Panc1 (cell line): ENCODE data around the gene RIMS1. TPM values are rescaled to one million over a fixed set of nuclear protein-coding genes. Genes with fewer than 3 reads are reported as not detected.

Experiments
- ATAC-seq: fragments of 200-7000 bp; cut with Tn5 transposase; 2 replicates; pipeline ENCODE4 v1.9.1; 2020; ENCODE audit warnings: mild to moderate bottlenecking, moderate library complexity
- BruUV-seq: library from RNA; stranded (reverse); fragments of 400-500 nt; replicated peaks from 2 replicates; lab custom pipeline; 2021; lab: Mats Ljungman, UMichigan
- CTCF ChIA-PET: fragments of 300-600 bp; sonication (Branson Sonifier 250); formaldehyde crosslinking; loops from one replicate; lab custom pipeline; 2022; ENCODE audit warnings: antibody characterized with exemption; lab: Charles Lee
- POLR2A ChIA-PET: fragments of 300-600 bp; sonication (Branson Sonifier 250); formaldehyde crosslinking; loops from one replicate; lab custom pipeline; 2022; ENCODE audit warnings: antibody characterized with exemption; lab: Charles Lee
- DNase-seq: peaks from one replicate; pipeline ENCODE4 v3.0.0-alpha.2; 2010; ENCODE audit warnings: low read depth, low spot score
- H3K27ac ChIP-seq: 2 replicates; pipeline ENCODE4 v1.5.1; 2011; ENCODE audit warnings: mild to moderate bottlenecking, low read length, inconsistent platforms
- H3K27me3 ChIP-seq: fragments of 200-500 bp; sonication (Bioruptor generic); 2 replicates; pipeline ENCODE4 v1.6.0; 2014; ENCODE audit warnings: low read length, inconsistent platforms; ENCODE audit not compliant: control insufficient read depth, insufficient read depth
- H3K36me3 ChIP-seq: fragments of 200-500 bp; sonication (Bioruptor generic); 2 replicates; pipeline ENCODE4 v1.5.1; 2014; ENCODE audit warnings: inconsistent platforms, mild to moderate bottlenecking, low read length, moderate library complexity; ENCODE audit not compliant: control insufficient read depth, insufficient read depth
- H3K4me1 ChIP-seq: 2 replicates; pipeline ENCODE4 v1.5.1; 2011; ENCODE audit warnings: inconsistent platforms, mild to moderate bottlenecking, low read length, moderate library complexity; ENCODE audit not compliant: control insufficient read depth, insufficient read depth
- H3K4me3 ChIP-seq, 2 experiments: 2 replicates each; pipeline ENCODE4 v1.5.1; 2011 to 2012; ENCODE audit warnings: low read depth in 2 of 2, low read length in 2 of 2, mild to moderate bottlenecking in 2 of 2, inconsistent platforms in 1 of 2, moderate library complexity in 1 of 2
- H3K9me3 ChIP-seq: fragments of 200-500 bp; sonication (Bioruptor generic); 2 replicates; pipeline ENCODE4 v1.5.1; 2014; ENCODE audit warnings: low read depth, mild to moderate bottlenecking, inconsistent platforms, low read length, moderate library complexity; ENCODE audit not compliant: control insufficient read depth, insufficient read depth
- CTCF ChIP-seq: fragments of 450-650 bp; IDR thresholded peaks from 2 replicates; pipeline ENCODE4 v1.5.1; 2017; ENCODE audit warnings: mild to moderate bottlenecking
- POLR2AphosphoS5 ChIP-seq: IDR thresholded peaks from 2 replicates; pipeline ENCODE4 v1.6.1; 2012; ENCODE audit warnings: mild to moderate bottlenecking, low read depth, low read length, moderate library complexity
- REST ChIP-seq, 2 experiments: IDR thresholded peaks; 2 replicates each; pipeline ENCODE4 v1.6.1; 2011 to 2012; ENCODE audit warnings: low read depth in 2 of 2, control low read depth in 1 of 2, low read length in 1 of 2, mild to moderate bottlenecking in 1 of 2, moderate library complexity in 1 of 2; ENCODE audit not compliant: insufficient read depth in 1 of 2
- SIN3A ChIP-seq: IDR thresholded peaks from 2 replicates; pipeline ENCODE4 v1.6.1; 2012; ENCODE audit warnings: low read depth, mild to moderate bottlenecking, low read length, moderate library complexity, borderline replicate concordance; ENCODE audit not compliant: insufficient read depth
- TCF7L2 ChIP-seq: IDR thresholded peaks from 2 replicates; pipeline ENCODE4 v1.6.1; 2011; ENCODE audit warnings: mild to moderate bottlenecking, low read depth, low read length, inconsistent platforms
- in situ Hi-C: cut with HindIII; loops from 2 replicates; pipeline ENCODE4 v1.10.0; 2016; ENCODE audit warnings: low sequenced_read_pairs, low pct_unique_long_range_greater_than_20kb
- intact Hi-C: fragments of 100-400 bp; cut with micrococcal nuclease; formaldehyde crosslinking; loops from one replicate; pipeline ENCODE4 v1.10.0; 2022; ENCODE audit not compliant: unreplicated experiment
- total RNA-seq: library from RNA; stranded (reverse); gene quantifications from one replicate; pipeline ENCODE4 v1.2.1, GENCODE V29; 2021; ENCODE audit not compliant: unreplicated experiment

RIMS1 gene
- total RNA-seq, 1 experiment from 2014 or later, result 0.18 TPM

GRCh38 chr6:72248621-72249020 is 362.3 kb downstream of the RIMS1 start:
- Histone ChIP-seq H3K4me3 (no peak overlapping the region), H3K4me1 (no peaks in the 10 kb centered on the region), H3K36me3 (no peaks in the 10 kb centered on the region), H3K27me3 (no peaks in the 10 kb centered on the region), H3K27ac (no peak overlapping the region), H3K9me3 (no peaks in the 10 kb centered on the region)
- ChIA-PET CTCF (no interaction called here), POLR2A (no interaction called here)
- BruUV-seq, result no TSS peak
- intact Hi-C loops (no loop called here), in situ Hi-C loops (no loop called here)
- ATAC-seq (no peak), DNase-seq (no peak)
- TF ChIP-seq POLR2AphosphoS5 (no peak), CTCF (no peak), SIN3A (no peak), TCF7L2 (no peak), REST (IDR thresholded peaks at IDR 0.05; ENCODE audit: insufficient read depth in 1 of 2, low read depth in 2 of 2, low read length in 1 of 2) (no peak)

- CTCF ChIA-PET, result no interaction called here
- TF ChIP-seq SIN3A (no peak), REST (IDR thresholded peaks at IDR 0.05; ENCODE audit: insufficient read depth in 1 of 2, low read depth in 2 of 2, low read length in 1 of 2) (no peak), TCF7L2 (no peak), CTCF (no peak), POLR2AphosphoS5 (no peak)
- H3K27ac ChIP-seq, result no peak overlapping the region
- intact Hi-C loops (no loop called here), in situ Hi-C loops (no loop called here)
- no peaks in the 10 kb centered on the region for H3K36me3 ChIP-seq
- no peaks in the 10 kb centered on the region for H3K9me3 ChIP-seq
- no peaks in the 10 kb centered on the region for H3K27me3 ChIP-seq
- no TSS peak for BruUV-seq
- no peaks in the 10 kb centered on the region for H3K4me1 ChIP-seq
- no peak for DNase-seq
- no peak overlapping the region for H3K4me3 ChIP-seq
- ATAC-seq, result no peak
- POLR2A ChIA-PET, result no interaction called here
Observed at GRCh38 chr6:72250664-72251063, 364.3 kb downstream of the RIMS1 start.
